ENCODE data around the gene HDGFL2.

- no peak for TF ChIP-seq PKNOX1 (IDR thresholded peaks at IDR 0.05)
- no peak for TF ChIP-seq SP1 (IDR thresholded peaks at IDR 0.05)
- no peak for TF ChIP-seq BHLHE40 (IDR thresholded peaks at IDR 0.05; ENCODE audit: borderline replicate concordance)
- TF ChIP-seq ELF4 (IDR thresholded peaks at IDR 0.05) = no peak
- TF ChIP-seq FOXA1 (IDR thresholded peaks at IDR 0.05) = no peak
Observed at GRCh38 chr19:4534836-4535658, 63.0 kb downstream of the HDGFL2 start, which contains the start of gene PLIN5.
